ENCODE measurements around the gene SSH2. TPM values are rescaled to one million over a fixed set of nuclear protein-coding genes. Genes with fewer than 3 reads are reported as not detected.

The SSH2 gene, protein sequence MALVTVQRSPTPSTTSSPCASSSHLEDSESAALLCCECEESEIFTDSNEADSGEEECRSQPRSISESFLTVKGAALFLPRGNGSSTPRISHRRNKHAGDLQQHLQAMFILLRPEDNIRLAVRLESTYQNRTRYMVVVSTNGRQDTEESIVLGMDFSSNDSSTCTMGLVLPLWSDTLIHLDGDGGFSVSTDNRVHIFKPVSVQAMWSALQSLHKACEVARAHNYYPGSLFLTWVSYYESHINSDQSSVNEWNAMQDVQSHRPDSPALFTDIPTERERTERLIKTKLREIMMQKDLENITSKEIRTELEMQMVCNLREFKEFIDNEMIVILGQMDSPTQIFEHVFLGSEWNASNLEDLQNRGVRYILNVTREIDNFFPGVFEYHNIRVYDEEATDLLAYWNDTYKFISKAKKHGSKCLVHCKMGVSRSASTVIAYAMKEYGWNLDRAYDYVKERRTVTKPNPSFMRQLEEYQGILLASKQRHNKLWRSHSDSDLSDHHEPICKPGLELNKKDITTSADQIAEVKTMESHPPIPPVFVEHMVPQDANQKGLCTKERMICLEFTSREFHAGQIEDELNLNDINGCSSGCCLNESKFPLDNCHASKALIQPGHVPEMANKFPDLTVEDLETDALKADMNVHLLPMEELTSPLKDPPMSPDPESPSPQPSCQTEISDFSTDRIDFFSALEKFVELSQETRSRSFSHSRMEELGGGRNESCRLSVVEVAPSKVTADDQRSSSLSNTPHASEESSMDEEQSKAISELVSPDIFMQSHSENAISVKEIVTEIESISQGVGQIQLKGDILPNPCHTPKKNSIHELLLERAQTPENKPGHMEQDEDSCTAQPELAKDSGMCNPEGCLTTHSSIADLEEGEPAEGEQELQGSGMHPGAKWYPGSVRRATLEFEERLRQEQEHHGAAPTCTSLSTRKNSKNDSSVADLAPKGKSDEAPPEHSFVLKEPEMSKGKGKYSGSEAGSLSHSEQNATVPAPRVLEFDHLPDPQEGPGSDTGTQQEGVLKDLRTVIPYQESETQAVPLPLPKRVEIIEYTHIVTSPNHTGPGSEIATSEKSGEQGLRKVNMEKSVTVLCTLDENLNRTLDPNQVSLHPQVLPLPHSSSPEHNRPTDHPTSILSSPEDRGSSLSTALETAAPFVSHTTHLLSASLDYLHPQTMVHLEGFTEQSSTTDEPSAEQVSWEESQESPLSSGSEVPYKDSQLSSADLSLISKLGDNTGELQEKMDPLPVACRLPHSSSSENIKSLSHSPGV (N-terminal part only)
- 24.0 to 33.0 TPM (median 30.2 TPM) in 5 replicates for total RNA-seq (2022; extraction: Qiagen RNA extraction)

GRCh38 chr17:29929533-29930408 is at the start of gene SSH2:
SSH2 (minus strand) TSS chr17:29930228; CDS start chr17:29930000, 228 bp downstream.

DNA sequence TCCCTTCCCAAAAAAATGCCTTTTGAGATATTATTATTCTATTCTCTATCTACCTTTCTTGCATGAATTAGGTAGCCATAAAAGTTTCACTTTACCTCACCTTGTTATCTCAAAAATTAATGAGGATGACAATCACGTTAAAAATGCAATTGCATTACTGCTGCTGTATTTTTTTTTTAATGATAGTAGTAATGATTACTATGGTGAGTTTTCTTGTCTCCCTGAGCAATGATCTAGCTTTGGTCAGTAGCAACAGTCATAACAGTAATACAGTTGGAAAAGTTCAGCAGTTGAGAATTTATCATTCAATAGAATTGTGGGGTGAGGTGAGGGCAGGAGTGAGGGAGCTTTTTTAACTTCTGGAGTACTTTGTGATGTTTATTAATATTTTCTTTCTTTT is 11.3 kb upstream of the SSH2 start, which contains the start of gene EFCAB5:
EFCAB5 (plus strand) TSS at position 301 of the 400 bp plus-strand sequence. CDS start 163 bp downstream, outside the sequence.

GRCh38 chr17:29622337-29623282 is 307.4 kb downstream of the SSH2 start, which contains the start of gene CORO6:
CORO6 (minus strand) TSS chr17:29622912; CDS start chr17:29621421, 1,491 bp downstream.

GRCh38 chr17:29592850-29593551 is 337.0 kb downstream of the SSH2 start, which contains the start of gene ANKRD13B:
ANKRD13B (plus strand) TSS chr17:29593132; CDS start chr17:29593622, 490 bp downstream.

DNA sequence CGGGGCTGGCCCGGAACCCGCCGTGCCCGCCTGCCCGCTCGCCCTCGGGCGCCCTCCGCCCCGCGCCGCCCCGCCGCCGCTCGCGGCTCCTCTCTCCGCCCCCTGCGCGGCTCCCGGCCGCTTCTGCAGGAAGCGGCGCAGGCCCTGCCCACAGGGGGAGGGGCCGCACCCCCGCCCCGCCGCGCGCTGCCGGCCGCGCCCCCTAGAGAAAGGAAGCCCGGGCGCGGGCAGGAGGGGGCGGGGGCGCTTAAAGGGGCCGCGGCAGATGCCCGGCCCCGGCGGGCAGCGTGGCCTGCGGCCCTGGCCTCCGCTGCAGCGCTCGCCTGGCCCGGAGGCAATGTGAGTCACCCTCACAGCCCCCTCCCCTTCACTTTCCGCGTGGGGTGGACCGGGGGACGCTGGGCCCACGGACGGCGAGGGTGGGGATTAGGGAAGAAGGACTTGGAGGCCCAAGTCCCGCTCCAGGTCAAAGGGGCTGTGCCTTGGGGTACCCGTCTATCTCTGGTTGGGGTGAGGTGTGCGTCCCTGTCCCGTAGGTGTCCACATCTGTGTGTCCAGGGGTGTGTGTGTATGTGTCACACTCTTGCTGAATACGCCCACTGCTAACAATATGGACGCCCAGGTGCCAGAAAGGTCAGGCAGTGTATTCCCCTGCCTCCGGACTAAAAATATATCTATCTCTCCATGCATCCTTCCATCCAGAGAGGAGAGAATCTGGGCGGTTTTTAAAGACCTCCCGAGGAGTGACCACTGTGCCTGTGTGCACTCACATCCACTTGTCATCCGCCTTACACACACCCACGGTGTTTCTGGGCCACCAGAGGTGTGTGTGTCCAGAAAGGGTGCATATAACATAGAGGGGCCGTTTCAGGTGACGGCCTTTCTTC is 340.3 kb downstream of the SSH2 start, which contains the start of gene GIT1:
GIT1 (minus strand) TSS at position 125 of the 887 bp plus-strand sequence. CDS start 270 bp downstream, outside the sequence.

Other genes with a start within 250 kb of the SSH2 start
- gene EFCAB5, start 11.4 kb upstream of the SSH2 start, total RNA-seq (2022; extraction: Qiagen RNA extraction) = 0.15 to 0.34 TPM (median 0.18 TPM) in 4 of 5 replicates, not detected in the other
- 27.4 to 38.2 TPM (median 29.8 TPM) in 5 replicates for gene NSRP1, start 186.6 kb upstream of the SSH2 start, total RNA-seq (2022; extraction: Qiagen RNA extraction)

All from A549 treated with Mapracorat at 1 μM for 4 hours (cell line).